GM19397 (cell line): ENCODE measurements around the gene TRAFD1.

Experiments
- ATAC-seq: cut with Tn5 transposase; IDR thresholded peaks from one replicate; pipeline ENCODE4 v1.9.1; 2021; ENCODE audit warnings: mild to moderate bottlenecking, moderate library complexity; ENCODE audit not compliant: unreplicated experiment

Gene TRAFD1

DNA sequence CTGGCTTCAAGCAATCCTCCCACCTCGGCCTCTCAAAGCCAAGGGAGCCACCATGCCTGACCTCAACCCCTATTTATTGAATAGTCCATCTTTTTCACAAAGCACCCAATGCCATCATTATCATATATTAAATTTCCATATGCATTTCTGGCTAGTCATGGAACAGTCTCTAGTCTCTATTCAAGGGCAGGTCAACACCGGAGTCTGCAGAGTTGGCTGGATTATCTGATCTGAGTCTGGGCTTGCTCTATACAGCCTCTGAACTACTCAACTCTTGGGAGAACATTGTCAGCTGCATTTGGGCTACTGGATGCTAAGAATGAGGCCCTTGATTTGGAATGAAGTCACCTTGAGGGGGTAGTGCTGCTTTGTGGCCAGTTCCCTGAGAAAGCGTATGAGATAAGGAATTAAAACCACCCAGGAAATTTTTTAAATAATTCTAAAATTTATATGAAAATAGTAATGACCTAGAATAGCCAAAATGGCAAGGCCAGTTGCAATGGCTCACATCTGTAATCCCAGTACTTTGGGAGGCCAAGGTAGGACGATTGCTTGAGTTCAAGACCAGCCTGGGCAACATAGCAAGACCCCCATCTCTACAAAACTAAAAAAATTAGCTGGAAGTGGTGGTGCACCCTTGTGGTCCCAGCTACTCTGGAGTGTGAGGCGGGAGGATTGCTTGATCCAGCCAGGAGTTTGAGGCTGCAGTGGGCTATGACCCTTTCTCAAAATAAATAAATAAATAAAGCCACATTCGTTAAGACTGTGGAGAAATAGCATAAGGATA lies 9.9 kb upstream of the TRAFD1 start:
- ATAC-seq, result no peak

DNA sequence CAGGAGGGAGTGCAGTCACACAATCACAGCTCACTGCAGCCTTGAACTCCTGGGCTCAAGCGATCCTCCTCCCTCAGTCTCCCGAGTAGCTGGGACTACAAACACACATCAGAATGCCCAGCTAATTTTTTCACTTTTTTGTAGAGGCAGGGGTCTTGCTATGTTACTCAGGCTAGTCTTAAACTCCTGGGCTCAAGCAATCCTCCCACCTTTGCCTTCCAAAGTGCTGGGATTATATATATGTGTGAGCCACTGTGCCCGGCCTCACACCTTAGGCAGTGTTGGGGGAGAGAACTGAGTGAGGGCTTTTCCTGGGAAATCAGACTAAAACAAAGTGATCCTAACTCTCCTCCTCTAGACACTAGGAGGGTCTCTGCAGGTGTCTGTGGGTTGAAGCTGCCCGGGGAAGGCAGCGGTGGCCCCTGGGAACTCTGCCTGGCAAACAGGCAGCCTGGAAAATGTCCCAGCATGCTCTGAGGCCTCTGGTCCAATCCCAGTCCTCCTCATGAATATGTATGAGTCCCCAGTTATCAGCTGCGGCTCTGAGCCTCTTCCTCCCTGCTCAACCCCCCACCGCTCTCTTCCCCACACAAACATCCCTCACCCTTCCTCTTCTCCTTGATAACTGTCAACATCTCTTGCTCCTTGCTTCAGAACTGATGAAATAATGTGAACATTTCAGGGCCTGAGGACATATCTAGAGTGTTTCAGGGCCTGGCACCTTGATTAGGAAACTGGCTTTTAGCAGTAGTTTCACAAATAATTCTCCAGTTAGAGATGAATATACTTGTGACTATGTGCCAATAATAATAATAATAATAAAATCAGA lies 8.9 kb upstream of the TRAFD1 start:
- ATAC-seq, result no peak

DNA sequence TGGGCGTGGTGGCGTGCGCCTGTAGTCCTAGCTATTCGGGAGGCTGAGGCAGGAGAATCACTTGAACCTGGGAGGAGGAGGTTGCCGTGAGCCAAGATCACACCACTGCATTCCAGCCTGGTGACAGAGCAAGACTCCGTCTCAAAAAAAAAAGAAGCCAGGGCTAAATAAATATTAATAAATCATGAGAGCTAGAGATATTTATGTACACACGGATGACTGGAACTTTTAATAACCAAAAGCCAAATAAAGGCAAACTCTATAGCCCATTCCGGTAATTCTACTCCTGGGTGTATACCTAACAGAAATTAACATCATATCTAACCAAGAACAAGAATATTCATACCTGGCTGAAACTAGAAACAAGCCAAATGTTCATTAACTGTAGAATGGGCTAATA lies 7.7 kb upstream of the TRAFD1 start:
- no peak for ATAC-seq

DNA sequence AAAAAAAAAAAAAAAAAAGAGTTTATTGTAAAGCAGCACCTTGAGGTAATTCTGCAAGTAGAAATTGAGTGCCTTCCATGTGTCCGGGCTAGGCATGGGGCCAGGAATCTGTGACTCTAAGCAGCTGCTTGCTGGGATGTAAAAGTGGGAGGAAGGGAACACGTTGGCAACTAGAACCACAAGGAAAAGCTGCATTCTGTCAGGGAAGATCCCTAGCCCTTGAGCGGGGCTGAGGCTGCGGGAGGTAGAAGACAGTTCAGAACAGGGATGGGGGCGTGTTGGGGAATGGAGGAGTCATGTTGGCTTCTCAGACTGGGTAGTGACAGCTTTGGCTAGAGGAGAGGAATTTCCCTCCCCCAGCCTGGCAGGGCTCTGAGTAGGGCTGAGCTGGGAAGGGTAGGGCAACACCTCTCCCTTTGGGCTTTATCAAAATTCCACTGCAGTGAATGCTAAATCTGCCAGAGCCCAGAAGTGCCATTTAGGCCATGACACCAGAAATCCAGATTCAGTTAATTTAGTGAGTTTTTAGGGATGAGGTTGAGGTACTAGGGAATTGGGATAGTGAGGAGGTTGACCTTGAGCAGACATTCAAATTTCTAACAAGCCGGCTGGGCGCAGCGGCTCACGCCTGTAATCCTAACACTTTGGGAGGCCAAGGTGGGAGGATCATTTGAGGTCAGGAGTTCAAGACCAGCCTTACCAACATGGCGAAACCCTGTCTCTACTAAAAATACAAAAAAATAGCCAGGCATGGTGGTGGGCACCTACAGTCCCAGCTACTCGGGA lies 3.4 kb upstream of the TRAFD1 start:
- no peak for ATAC-seq

DNA sequence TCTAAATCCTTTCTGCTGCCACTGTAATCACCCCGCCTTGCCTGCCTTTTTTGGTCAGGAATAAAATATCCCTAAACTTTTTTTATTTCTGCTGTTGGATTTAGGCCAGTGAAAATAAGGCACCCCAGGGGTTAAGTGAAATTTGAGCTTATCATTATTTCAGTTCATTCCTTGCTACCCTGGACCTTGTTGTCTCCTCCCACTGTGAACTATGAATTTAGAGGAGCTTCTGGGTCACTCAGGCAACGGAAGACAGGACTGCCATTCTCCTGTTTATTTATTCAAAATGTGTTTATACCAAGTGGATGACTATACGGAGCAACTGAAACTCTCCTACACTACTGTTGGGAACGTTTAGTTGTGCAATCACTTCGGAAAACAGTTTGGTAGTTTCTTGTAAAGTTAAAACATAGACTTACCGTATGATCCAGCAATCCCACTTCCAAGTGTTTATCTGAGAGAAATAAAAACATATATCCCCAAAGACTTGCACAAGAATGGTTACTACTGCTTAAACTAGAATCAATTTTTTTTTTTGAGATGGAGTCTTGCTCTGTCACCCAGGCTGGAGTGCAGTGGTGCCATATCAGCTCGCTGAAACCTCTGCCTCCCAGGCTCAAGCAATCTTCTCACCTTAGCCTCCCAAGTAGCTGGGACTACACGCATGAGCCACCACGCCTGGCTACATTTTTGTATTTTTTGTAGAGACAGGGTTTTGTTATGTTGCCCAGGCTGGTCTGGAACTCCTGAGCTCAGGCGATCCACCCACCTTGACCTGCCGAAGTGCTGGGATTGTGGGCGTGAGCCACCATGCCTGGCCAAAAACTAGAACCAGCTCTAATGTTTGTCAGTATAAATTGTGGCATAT lies 2.3 kb upstream of the TRAFD1 start:
- no peak for ATAC-seq

DNA sequence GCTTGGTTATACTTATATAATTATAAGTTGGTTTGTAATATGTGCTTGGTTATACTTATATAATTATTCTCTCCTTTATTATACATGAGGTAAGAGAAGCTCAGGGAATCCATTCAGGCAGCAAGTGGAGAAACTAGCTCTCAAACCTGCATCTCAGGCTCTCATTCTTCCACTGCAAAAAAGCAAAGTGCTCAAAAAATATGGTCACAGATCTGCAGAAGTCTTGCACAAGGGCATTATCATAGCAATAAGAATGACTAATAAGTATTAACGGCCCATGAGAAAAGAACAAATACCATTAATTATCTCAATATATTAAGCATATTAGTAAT lies 476 bp upstream of the TRAFD1 start:
- ATAC-seq, result no peak

DNA sequence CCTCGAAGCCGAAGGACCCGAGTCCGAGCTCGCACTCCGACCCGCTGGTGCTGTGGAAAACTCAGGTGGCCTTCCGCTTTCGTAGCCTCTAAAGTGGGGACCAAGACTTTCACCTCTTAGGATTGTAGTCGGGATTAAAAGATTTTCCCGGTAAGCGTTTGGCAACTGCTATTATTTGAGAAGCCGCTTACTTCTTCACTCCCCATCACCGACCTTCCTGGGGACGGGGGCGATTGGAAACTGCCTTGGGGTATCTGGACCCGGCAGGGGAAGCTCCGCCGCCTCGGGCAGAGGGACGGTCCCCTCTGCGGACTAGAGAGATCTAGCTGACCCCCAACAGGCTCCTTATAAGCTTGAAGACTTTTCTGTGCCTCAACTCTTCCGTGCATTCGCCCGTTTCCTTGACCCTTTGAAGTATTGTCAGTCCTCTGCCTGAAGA lies 659 bp downstream of the TRAFD1 start:
- no peak for ATAC-seq

DNA sequence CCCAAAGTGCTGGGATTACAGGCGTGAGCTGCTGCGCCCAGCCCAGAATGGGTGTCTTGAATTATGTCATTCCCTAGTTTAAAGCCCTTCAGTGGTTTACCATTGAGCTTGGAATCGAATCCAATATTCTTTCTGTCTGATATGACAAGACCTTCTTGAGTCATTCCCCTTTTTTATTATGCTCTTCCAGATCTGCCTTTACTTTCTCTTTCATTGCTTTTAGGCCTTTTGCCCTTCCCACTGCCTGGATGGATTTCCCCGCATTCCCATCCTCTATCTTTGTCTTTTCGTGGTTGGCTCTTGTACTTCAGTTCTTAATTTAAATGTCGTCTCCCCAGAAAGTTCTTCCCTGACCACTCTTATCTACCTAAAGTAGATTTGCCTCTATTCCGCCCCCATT lies 1.6 kb downstream of the TRAFD1 start:
- no peak for ATAC-seq

DNA sequence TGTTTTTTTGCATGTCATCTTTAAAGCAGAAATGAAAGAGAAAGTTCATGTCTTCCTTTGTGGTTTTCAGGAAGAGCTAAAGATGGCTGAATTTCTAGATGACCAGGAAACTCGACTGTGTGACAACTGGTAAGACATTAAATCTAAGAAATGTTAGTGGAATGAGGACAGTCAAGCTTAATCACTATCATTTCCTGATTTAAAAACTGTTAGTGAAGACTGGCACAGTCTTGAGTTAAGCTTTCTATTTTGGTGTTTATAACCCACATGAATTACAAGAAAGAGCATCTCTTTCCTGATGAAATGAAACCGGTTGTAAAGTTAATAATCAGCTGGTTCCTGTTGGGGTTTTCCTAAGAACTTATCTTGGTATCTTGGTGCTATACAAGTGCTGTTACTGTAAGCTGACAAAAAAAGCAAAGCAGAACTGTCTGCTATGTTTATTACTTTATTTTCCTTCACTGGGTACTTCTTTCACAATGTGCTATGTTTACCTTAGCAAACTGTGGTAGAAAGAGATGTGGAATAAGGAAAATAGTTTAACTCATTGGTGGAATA lies 5.2 kb downstream of the TRAFD1 start:
- ATAC-seq, result no peak

DNA sequence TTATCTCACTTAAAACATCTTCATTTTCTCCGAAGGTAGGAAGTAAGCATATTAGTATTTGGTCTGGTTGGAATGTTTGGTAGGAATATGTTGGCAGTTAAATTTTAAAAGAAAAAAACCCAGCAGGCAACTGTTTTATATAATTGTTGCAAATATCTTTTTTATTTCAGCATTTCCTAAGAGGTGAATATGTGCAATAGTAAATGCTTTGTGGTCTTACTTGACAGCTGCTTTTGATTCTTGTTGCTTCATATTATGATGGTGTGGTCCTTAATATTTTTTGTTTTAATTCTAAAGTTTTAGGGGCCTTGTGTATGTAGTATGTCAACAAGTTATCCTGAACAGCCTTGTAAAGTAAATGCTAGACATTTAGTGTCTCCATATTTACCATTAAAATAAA lies 6.3 kb downstream of the TRAFD1 start:
- no peak for ATAC-seq

DNA sequence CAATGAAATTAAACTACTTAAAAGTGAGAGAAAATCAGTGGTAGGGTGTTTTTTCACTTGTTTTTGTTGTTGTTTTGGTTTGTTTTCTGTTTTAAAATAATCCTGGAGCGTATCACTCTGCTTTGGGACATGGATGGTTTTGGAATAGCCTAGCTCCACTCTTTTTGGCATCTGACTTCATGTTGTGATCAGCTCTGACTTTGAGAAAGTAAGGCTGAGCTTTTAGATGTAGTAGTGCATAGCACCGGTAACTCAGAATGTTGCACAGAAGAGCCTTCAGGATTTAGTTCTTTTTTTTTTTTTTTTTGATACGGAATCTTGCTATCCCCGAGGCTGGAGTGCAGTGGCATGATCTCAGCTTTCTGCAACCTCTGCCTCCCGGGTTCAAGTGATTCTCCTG lies 8.1 kb downstream of the TRAFD1 start:
- ATAC-seq, result no peak

DNA sequence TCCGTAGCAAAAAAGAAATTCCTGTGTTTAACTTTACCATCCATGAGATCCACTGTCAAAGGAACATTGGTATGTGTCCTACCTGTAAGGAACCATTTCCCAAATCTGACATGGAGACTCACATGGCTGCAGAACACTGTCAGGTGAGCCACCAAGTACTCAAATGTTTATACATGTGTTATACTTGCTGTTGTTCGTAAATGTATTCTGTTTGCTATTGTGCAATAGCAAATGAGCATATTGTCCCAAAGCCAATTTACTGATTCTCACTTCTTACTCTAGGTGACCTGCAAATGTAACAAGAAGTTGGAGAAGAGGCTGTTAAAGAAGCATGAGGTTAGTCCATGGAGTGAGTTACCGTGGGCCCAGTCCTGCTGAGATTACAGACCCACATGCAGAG lies 9.4 kb downstream of the TRAFD1 start:
- ATAC-seq, result no peak

DNA sequence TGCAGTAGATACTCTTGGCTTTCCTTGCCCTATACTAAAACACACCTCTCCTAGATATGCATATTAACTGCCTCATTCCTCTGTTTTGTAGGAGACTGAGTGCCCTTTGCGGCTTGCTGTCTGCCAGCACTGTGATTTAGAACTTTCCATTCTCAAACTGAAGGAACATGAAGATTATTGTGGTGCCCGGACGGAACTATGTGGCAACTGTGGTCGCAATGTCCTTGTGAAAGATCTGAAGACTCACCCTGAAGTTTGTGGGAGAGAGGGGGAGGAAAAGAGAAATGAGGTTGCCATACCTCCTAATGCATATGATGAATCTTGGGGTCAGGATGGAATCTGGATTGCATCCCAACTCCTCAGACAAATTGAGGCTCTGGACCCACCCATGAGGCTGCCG lies 15.4 kb downstream of the TRAFD1 start:
- no peak for ATAC-seq

DNA sequence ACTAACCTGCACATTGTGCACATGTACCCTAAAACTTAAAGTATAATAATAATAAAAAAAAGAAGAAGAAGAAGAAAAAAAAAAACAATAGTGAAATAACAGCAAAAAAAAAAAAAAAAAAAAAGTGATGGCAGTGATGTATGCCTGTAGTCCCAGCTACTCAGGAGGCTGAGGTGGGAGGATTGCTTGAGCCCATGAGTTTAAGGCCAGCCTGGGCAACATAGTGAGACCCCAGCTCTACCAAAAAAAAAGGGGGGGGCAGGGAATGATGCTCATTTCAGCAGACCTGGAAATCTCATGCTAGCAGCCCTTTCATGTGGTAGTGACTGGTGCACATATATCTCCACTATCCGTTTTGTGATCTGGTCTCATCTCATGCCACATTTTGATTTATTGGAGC lies 20.8 kb downstream of the TRAFD1 start:
- ATAC-seq, result no peak

DNA sequence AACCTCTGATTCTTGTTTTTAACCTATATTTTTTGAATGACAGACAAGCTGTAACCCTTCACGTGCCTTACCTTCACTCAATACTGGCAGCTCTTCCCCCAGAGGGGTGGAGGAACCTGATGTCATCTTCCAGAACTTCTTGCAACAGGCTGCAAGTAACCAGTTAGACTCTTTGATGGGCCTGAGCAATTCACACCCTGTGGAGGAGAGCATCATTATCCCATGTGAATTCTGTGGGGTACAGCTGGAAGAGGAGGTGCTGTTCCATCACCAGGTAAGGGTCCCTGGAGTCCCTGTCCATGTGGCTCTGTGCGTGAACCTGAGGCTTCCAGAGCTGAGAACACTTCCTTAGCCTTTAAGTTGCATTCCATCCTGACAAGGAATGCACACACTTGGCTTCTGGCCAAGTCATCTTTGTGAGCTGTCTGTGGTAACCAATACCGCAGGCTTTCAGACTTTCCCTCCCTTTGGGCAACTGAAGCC lies 22.7 kb downstream of the TRAFD1 start:
- ATAC-seq, result no peak

DNA sequence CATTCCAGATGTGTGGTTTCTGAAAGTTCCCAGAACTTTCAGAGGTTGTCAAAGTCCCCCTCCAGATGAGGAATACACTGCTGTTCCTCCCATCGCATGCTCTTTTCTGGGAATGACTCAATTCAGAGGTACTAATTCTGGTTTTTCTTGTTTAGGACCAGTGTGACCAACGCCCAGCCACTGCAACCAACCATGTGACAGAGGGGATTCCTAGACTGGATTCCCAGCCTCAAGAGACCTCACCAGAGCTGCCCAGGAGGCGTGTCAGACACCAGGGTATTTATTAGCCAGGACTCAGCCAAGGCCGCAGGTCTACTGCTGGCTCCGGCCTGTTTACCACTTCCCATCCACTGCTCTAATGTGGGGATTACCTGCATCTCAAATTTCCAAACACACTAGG lies 24.2 kb downstream of the TRAFD1 start:
- ATAC-seq, result no peak

DNA sequence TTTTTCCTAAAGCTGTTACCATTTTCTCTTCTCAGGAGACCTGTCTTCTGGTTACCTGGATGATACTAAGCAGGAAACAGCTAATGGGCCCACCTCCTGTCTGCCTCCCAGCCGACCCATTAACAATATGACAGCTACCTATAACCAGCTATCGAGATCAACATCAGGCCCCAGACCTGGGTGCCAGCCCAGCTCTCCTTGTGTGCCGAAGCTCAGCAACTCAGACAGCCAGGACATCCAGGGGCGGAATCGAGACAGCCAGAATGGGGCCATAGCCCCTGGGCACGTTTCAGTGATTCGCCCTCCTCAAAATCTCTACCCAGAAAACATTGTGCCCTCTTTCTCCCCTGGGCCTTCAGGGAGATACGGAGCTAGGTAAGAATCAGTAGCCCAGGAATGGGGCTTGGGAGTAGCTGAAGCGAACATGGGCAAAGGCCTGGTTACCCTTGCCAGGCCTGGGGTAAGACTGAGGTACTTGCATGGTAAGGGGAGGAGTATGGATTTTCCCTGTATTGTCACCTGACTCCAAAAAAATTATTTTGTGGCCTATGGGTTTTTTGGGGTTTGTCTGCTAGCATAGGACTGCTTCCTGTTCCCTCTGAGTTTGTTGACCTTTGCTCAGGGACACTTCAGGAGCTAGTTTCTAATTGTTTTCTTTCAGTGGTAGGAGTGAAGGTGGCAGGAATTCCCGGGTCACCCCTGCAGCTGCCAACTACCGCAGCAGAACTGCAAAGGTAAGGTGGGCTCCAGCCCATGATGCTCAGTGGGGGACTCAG lies 26.6 kb downstream of the TRAFD1 start:
- no peak for ATAC-seq

DNA sequence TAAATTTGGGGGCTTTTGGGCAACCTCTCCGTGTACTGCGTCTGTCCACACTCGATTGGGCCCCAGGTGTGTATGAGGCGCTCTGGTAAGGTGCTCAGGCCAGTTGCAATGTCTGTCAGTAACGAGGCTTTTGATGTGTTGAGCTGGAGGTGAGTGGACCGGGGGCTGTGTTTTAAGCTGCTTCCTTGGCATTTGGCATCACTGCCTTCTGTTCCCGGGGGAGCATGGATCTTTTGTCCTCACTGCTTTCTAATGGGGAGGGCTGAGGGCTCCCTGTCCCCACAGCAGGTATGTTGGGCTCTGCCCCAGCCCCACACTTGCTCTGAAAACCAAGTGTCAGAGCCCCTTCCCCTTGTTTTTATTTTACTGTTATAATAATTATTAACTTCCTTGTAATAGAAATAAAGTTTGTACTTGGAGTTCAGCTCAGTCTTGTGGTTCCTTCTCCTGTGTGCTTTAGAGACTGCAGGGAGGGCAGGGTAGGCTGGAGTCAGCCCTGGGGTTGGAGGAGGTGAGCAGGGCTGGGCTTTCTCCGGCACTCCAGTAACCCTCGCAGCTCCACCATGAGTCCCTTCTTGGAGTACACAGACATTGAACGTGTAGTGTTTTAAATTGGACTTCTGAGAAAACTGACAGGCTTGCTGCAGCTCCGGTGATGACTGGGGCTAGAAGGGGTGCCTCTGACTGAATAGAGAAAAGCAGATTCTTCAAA lies 28.0 kb downstream of the TRAFD1 start:
- no peak for ATAC-seq

DNA sequence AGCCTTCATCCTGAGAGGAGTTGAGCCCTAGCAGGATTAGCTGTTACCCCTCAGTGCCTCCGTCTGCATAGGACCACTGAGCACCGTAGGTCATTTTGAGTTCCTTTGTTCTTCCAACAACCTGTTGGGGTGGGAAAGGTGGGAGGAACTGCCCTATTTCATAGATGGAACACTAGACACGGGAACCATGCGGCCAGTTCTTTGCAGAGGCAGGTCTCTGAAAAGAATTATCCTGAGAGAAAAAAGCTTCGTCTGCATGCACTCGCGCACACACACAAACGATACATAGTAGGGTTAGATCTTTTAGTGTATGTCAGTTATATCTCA lies 28.5 kb downstream of the TRAFD1 start:
- ATAC-seq, result no peak
